Glomerular visceral epithelial cell (primary cell): Measurements from ENCODE around the gene MVK.

Experiments used
- DNase-seq: peaks from one replicate; pipeline ENCODE4 v3.0.0-alpha.2; 2016; ENCODE audit errors: extremely low spot score

The MVK gene

DNA sequence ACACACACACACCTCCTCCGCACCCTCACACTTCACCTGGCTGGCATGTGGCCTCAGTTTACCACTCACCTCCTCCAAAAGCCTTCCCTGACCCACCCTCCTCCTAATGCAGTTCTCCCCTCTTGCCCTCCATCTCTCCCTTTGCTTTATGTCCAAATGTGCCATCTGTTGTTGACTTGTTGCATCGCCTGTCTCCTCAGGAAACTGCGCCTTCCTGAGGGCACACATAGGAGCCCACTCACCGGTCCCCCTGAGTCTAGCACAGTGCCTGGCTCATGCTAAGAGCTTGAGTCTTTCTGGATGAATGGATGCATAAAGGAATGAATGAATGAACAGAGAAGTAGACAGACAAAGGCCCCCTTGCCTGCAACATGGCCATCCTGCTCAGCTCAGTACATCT, 34.0 kb downstream of the MVK start:
- no peak for DNase-seq

DNA sequence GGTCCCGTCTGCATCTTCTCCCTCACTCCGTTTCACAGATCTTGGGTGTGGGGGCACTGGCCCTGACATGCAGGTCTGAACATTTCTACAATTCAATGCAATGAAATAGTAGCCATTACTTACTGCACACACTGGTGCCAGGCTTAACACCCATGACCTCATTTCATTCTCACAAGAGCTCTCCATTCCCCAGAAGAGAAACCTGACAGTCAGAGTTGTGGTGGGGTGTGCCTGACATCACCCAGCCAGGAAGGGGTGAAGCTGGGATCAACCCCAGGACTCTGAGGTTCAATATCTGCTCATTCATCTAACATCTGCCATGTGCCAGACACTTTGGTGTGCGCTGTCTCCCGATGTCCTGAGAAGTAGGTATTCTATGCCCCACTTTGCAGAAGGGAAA, 34.7 kb downstream of the MVK start:
- no peak for DNase-seq

DNA sequence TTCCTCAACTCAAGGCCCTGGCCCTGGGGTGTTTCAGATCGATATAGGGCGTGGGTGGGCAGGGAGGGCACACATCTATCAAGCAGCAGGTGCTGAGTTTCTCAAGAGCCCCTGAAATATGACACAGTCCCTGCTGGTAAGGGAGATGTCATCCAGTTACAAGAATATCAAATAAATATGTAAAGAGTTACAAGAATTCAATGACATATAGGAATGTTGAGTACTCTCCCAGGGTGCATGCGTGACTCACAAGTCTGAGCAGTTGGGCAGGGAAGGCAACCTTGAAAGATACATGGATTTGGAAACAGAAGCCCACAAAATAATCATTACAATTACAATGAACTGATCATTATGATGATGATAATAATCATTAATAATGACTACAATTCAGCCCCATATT, 35.2 kb downstream of the MVK start:
- DNase-seq, result no peak

DNA sequence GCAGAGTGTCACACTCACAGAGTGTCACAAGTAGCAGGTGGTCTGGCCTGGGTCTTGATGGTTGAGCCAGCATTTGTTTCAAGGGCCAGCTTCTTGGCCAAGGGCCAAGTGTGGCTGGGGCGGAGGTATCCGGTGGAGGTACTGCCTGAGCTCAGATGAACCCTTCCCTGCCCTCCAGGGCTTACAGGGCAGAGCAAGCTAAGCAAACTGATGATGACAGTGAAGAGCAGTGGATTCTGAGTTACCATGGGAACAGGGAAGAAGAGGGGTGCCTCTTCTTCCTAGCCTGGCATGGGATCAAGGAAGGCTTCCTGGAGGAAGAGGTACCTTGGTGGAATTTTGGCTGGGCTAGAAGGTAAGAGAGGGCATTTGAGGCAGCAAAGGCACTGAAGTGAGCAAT, 35.7 kb downstream of the MVK start:
- DNase-seq, result no peak

DNA sequence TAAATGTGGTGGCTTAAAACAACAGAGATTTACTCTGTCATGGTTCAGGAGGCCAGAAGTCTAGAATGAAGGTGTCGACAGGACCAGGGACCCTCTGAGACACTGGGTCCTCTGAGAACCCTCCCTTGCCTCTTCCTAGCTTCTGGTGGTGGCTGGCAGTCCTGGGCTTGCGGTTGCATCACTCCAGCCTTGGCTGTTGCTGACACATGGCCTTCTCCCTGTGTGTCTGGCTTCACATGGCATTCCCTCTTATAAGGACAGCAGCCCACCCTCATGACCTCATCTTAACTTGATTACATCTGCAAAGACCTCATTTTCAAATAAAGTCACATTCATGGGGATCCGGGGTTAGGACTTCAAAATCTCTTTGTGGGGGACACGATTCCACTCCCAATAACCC, 36.9 kb downstream of the MVK start:
- DNase-seq, result no peak

DNA sequence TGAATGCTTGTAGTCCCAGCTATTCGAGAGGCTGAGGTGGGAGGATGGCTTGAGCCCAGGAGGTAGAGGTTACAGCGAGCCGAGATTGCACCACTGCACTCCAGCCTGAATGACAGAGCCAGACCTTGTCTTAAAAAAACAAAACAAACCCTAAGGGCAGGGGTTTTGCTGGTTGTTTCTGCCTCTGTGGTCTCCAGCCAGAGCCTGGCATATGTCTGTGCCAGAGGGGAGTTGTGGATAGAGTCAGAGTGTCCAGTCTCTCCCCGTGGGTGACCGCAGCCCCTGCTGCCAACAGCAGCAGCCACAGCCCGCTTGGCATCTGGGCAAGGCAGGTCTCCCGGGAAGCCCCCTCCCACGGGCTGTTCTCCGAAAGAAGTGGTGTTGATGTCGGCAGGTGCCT, 37.6 kb downstream of the MVK start:
- DNase-seq, result no peak

DNA sequence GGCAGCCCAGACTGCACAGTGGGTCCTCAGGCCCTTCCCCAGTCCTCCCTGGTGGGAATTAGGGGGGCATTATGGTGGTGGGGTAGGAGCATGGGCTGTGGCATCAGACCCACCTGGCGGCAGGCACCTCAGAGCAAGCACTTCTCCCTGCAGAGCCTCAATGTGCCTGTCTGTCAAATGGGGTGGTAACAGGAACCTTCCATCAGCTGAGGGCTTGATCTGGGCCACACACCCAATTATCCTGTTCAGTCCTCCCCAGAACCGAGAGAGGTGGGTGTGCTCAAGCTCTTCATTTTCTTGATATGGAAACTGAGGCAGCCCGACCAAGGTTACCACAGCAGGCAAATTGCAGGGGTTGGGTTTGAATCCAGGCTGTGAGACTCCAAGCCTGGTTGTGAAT, 38.4 kb downstream of the MVK start:
- DNase-seq, result no peak

DNA sequence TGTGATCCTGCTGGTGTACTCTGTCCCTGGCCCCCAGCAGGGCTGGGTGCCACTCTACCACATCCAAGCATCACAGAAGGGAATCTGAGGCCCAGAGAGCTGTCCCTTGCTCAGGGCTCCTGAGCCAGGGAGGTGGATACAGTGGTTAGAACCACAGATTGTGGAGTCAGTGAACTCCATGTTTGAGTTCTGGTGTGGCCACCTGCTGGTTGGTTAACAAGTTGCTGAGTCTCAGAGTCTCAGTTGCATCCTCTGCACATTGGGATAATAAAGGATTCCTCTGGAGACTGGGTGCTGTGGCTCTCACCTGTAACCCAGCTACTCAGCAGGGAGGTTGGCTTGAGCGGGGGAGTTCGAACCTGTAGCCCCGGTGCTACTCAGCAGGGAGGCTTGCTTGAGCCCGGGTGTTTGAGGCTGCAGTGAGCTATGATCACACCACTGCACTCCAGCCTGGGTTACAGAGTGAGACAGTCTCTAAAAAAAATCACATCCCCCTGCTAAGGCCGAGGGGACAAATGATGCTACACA, 39.4 kb downstream of the MVK start:
- peak; percentile 2 for DNase-seq

DNA sequence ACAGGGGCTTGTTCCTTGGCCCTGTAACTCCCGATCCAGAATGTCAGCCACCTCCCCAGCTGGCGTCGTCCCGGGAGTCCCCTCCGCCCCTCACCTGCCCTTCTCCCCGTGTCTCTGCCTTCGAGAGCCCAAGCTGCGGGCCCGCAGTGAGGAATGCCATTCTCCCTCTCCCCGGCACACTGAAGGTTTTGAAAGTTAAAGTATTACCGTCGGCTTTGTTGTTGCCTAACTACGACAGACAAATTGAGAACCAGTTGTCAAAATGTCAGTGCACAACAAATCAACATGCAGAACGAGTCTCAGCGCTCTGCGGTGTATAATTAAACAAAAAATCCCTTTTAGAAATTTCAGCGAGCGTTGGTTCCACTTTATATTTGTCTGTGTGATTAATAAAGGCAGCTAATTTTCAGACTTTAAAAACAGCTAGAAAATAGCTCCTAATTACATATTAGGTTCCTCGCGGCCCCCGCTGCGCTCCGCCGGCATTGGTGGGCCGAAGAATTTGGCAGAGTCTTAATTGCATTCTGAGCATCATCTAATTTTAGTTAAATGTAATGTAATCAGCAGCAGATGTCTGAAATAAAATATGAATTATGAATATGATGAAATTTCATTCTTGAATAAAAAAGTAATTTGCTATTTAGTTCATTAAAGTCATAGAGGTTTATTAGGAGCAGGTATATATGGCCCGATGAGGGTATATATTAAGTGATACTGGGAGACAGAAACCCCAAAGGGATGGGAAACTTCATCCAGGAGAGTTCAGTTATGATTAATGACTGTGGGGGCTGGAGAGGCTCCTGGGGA, 40.3 kb downstream of the MVK start:
- no peak for DNase-seq

DNA sequence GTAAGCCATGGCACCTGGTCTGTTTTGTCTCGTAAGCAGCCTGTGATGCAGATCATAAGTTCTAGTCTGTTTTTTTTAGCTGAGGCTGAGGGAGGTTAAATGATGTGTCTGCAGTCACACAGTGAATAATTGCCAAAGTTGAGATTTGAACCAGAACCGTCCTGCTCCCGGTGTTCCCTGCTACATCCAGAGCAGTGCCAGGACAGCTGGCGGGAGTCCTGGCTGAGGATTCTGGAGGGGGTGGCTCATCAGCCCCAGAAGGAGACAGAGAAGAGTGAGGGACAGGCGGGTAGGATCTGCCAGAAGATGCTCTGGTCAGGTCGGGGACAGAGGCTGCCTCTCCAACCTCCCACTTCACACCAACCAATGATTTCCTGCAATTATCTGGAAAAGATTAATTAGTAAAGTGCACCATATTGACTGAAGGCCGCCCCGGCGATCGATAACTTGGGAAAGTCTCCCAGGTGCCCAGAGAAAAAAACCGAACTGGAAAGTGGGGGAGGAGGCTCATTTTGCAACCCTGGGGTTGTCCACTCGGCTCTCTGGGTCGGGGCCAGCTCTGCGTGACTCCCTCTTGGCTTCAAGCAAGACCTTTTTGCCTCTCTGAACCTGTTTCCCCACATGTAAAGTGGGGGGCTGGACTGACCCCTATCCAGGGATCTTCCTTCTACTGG, 42.1 kb downstream of the MVK start:
- no peak for DNase-seq

DNA sequence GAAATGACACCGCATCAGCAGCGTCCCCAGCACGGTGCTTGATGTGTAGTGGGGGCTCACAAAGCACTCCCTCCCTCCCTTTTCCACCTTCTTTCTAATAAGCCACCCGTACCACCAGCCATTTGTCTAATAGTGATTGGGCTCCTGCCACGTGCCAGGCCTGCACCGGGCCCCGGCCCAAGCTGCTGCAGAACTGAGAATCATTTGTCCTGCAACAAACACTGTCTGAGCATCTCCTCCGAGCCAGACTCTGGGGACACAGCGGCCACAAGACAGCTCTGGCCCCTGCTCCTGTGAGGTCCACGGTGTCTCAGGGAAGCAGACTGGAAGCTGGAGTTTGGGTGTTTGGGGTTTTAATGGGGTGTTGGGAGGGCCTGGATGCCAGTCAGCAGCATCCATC, 43.9 kb downstream of the MVK start:
- no peak for DNase-seq

DNA sequence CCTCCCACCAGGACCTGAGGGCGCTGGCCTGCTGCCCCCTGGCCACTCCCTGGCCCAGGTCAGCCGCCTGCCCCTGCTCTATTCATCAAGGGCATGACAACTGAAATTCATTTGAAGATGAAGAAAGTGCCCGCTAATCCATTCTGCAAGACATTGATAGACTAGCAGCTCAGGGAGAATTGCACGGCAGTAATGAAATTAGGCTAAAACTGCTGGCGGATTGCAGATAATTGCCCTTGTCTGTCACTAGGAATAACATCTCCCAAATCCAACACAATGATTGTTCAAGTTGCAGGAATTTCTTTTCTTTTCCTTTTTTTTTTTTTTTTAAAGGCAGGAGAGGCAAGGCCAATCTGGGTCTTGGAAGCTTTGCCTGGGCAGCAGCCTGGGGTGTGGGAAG, 44.5 kb downstream of the MVK start:
- DNase-seq, result no peak

DNA sequence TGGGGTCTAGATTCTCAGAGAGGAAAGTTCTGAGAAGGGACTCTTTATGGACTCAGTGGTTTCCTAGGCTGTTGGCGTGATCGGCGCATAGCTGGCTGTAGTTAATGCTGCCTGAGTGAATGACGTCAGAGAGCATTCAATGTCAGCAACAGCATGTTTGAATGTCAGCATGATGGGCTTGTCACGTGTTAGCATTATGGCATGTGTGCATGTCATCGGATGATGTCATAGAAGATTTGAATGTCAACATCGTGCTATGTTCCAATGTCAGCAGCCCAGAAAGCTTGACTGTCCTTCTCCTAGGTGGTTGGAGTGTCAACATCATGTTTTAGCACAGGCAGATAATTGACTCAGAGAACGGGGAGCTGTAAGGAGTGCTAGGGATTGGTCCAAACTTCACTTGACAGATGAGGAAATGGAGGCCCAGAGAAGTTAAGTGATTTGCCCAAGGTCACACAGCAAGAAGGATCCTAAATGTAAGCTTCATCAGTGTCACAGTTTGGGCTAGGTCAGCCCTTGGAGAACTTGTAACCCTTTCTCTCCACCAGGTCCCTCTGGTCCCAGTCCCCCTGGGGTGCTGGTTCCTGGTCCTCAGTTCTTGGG, 45.5 kb downstream of the MVK start:
- DNase-seq, result no peak

DNA sequence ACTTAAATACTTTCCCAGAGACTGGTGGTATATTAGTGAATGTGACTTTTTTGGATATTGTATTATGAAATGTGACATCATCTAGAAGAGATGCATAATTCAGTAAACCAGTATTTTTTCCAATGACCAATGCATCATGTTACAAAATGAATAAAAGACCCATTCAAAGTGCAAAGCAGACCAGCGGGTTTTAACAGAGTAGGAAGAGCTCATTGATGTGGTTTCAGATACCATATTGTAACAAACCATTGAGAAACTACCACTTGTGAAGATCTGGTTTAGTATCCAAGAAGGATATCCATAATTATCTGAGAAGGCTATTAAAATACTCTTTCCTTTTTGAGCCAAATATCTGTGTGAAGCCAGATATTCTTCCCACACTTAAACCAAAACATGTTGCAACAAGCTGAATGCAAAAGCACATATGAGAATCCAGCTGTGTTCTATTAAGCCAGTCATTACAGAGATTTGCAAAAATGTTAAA, 47.7 kb downstream of the MVK start:
- no peak for DNase-seq

DNA sequence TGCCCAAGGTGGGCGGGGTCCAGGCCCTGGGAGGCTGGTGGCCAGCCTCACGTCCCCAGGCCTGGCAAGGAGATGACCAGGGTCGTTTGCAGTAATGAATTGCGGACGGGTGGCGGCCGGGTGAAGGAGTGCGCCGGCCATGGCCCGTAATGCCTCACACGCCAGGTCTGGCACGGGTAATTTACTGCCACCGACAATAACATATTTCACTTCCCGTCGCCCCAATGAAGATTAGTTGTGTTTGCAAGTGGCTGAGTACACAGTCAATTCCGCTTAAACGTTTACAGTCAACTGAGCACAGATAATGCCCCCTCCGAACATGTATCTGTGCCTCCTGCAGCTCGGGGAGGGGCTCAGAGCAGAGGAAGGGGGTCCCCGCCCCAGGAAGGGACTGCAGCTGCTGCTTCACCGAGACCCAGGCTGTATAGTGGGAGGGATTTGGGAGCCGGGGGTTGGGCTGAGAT, 48.3 kb downstream of the MVK start:
- no peak for DNase-seq

DNA sequence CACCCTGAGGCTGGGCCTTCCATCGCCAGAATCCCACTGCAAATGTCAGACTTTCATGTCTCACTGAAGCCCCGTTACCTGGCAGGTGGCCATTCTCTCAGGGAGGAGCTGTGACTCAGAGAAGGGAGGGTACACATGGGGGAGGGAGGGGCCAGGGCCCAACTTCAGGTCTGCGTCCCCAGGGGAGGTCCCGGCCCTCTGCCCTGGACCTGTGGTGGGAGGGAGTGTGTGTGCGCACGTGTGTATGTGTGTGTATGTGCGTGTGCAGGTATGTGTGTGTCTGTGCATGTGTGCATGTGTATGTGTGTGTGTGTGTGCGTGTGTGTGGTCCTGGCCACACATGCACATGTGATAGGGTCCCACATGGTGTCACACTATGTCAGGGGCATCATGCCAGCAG, 50.9 kb downstream of the MVK start:
- DNase-seq, result no peak

DNA sequence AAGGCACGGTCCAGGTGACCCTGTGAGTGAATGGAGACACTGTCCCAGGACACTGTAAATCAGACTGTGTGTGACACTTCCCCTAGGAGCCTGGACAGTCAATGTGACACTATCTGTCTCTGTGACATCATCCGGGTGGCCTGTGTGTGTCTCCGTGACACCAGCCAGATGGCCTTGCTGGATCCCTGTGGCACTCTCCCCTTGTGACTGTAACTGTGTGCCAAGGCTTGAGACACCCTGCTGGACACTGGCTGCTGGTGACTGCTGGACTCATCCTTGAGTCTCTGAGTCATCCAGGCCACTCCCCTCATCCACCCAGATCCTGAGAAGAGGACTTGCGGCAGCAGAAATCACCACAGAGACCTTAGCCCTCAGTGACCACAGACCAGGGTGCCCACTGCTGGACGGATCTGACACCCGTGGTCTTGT, 51.6 kb downstream of the MVK start:
- DNase-seq, result peak; percentile 4

DNA sequence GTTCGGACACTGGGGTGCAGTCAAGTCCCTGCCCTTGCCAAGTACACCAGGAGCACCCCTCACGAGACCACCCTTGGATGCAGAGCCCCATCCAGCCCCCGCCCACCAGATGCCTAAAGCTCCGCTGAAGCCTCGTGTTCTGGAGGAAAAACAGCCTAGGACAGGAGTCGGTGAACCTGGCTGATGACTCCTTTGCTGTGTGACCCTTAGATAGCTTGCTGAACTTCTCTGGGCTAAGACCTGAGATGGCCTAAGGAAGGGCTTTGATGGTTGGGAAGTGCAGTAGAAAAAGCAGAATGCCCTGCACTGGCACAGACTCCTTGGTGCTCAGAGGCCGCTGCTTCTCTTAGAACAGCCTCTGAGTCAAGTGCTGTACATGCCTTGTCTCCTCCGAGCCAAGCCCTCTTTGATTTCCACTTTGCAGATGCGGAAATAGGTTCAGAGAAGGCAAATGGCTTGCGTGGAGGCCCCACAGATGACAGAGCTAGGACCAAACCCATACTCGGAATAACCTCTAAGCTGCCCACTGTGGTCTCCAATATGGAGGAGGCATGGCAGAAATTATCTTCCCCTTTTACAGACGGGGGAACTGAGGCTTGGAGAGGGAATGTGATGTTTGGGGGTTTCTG, 52.3 kb downstream of the MVK start:
- DNase-seq, result no peak

DNA sequence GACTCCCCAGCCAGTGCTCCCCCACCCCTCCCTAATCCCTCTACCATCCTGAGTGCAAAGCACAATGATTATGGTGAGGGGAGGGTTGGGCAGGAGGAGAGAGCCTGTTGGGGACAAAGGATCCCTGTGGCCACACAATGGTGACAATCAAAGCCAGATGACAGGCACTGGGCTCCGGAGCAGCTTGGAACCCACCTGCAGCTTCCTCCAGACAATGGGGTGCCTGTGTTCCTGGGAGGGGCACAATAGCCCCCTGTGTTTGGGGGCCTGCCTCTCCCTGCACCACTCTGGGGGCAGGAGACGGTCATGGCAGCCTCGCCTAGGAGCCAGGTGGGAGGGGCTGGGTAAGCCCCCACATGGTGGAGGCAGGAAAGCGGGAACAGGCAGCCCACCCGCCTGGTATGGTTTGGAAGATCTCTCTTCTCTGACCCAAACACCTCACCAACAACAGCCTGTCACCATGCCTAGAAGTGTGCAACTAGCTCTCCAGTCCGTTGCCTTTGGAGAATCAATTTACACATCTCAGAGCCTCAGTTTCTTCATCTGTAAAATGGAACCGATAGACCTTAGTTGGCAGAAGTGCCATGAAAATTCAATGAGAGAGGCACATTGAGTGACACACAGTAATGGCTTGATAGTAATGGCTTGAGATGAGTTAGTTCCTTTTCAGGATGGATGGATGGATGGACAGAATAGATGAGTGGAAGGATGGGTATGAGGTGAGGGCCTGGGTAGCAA, 53.0 kb downstream of the MVK start:
- DNase-seq, result no peak

DNA sequence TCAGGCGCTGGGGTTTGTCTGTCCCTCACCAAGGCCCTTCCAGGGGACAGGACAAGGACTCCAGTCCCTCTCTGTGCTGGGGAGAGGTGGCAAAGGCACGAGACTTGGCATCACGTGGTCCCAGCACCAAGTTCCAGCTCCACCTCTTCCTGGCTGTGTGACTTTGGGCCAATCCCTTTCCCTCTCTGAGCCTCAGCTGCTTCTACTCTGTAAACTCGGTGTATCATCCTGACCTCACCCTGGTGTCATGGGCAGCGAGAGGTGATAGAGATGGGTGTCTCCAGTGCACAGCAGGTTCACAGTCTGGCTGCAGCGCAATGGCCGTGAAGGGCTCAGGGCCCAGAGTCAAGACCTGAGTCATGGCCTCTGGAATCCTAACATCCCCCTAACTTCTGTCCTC, 54.0 kb downstream of the MVK start:
- DNase-seq, result no peak

DNA sequence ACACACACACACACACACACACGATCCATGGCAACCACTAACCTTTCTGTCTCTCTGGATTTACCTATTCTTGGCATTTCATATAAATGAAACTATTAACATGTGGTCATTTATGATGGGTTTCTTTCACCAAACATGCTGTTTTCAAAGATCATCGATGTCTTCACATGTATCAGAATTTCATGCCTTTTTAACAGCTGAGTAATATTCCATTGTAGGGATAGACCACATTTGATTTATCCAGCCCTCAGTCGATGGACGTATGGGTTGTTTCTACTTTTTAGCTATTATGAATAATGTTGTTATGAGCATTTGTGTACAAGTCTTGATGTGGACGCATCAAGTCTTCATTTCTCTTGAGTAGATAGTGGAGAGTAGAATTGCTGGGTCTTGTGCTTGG, 56.5 kb downstream of the MVK start:
- no peak for DNase-seq

DNA sequence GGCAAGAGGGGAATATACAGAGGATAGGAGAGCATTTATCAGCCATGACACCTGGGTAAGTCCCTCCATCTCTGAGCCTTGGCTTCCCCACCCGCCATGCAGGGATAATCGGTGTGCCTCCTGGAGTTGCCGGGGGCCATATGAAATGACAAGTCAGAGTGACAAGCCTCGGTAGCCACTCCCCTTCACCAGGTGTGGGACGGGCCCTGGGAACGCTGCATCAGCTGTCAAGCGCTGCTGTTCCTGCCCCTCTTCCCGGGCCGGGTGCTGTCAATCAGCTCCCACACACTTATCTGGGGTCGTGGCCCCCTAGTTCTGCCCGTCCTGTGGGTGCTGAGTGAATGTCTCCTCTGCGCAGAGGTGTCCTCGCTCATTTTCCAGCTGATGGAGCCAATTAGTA, 57.2 kb downstream of the MVK start:
- DNase-seq, result no peak
